Activated naive CD4-positive, alpha-beta T cell treated with anti-CD3 and anti-CD28 coated beads, Interleukin-2, amount 10 ng/mL, durations not matched to agents 7 days and 5 days (primary cell): ENCODE data around the gene MEST.
"Not testable (repeated sequence)": the region's sequence is repeated elsewhere in the genome, so short reads cannot be mapped to it uniquely, and the experiment has no call there.

Experiments
- CTCF ChIA-PET: fragments of 350-600 bp; sonication (Branson Sonifier 250); formaldehyde crosslinking; loops from one replicate; lab custom pipeline; 2021; ENCODE audit warnings: antibody characterized with exemption; lab: Charles Lee
- DNase-seq: peaks from one replicate; pipeline ENCODE4 v3.0.0-alpha.2; 2020
- H3K27ac Mint-ChIP-seq: one replicate; pipeline ENCODE4 v1.8.0; 2021; ENCODE audit warnings: mild to moderate bottlenecking, moderate library complexity, mixed read lengths
- H3K27me3 Mint-ChIP-seq: one replicate; pipeline ENCODE4 v1.8.0; 2021; ENCODE audit warnings: mild to moderate bottlenecking, mixed read lengths
- H3K36me3 Mint-ChIP-seq: one replicate; pipeline ENCODE4 v1.8.0; 2021; ENCODE audit warnings: mixed read lengths
- H3K4me1 Mint-ChIP-seq: one replicate; pipeline ENCODE4 v1.8.0; 2021; ENCODE audit warnings: mixed read lengths
- H3K4me3 Mint-ChIP-seq: one replicate; pipeline ENCODE4 v1.8.0; 2021; ENCODE audit warnings: mild to moderate bottlenecking, moderate library complexity, mixed read lengths
- H3K9me3 Mint-ChIP-seq: one replicate; pipeline ENCODE4 v1.8.0; 2021; ENCODE audit warnings: mixed read lengths

Gene MEST

GRCh38 chr7:130523519-130524125, 31.7 kb downstream of the MEST start:
- H3K4me3 Mint-ChIP-seq, H3K27ac Mint-ChIP-seq, DNase-seq, H3K9me3 Mint-ChIP-seq, H3K27me3 Mint-ChIP-seq, H3K4me1 Mint-ChIP-seq, CTCF ChIA-PET, H3K36me3 Mint-ChIP-seq: not testable (repeated sequence)

GRCh38 chr7:130524628-130525027, 32.7 kb downstream of the MEST start:
- no peaks in the 10 kb centered on the region for H3K4me1 Mint-ChIP-seq
- no peaks in the 10 kb centered on the region for H3K9me3 Mint-ChIP-seq
- H3K27me3 Mint-ChIP-seq, result no peaks in the 10 kb centered on the region
- no peaks in the 10 kb centered on the region for H3K36me3 Mint-ChIP-seq
- CTCF ChIA-PET, result no interaction called here
- H3K27ac Mint-ChIP-seq, result no peak overlapping the region
- no peak for DNase-seq
- no peak overlapping the region for H3K4me3 Mint-ChIP-seq

- H3K27ac Mint-ChIP-seq, H3K9me3 Mint-ChIP-seq, H3K27me3 Mint-ChIP-seq, CTCF ChIA-PET, H3K4me1 Mint-ChIP-seq, H3K4me3 Mint-ChIP-seq, DNase-seq, H3K36me3 Mint-ChIP-seq: not testable (repeated sequence)
Observed at GRCh38 chr7:130527752-130528355, 36.0 kb downstream of the MEST start.

- H3K36me3 Mint-ChIP-seq, result no peaks in the 10 kb centered on the region
- DNase-seq, result no peak
- no peaks in the 10 kb centered on the region for H3K4me1 Mint-ChIP-seq
- H3K4me3 Mint-ChIP-seq, result no peak overlapping the region
- no peak overlapping the region for H3K27ac Mint-ChIP-seq
- H3K9me3 Mint-ChIP-seq, result no peaks in the 10 kb centered on the region
- no peaks in the 10 kb centered on the region for H3K27me3 Mint-ChIP-seq
- CTCF ChIA-PET, result no interaction called here
Observed at GRCh38 chr7:130529417-130529816, 37.5 kb downstream of the MEST start.

- H3K9me3 Mint-ChIP-seq, CTCF ChIA-PET, H3K4me3 Mint-ChIP-seq, H3K4me1 Mint-ChIP-seq, H3K36me3 Mint-ChIP-seq, H3K27me3 Mint-ChIP-seq, H3K27ac Mint-ChIP-seq, DNase-seq: not testable (repeated sequence)
Observed at GRCh38 chr7:130537894-130538293, 46.0 kb downstream of the MEST start.

- peak overlapping the region; percentile 60 for H3K27ac Mint-ChIP-seq
- CTCF ChIA-PET, H3K36me3 Mint-ChIP-seq, H3K9me3 Mint-ChIP-seq, H3K4me1 Mint-ChIP-seq, DNase-seq, H3K4me3 Mint-ChIP-seq, H3K27me3 Mint-ChIP-seq: not testable (repeated sequence)
Observed at GRCh38 chr7:130541287-130541686, 49.4 kb downstream of the MEST start.

DNA sequence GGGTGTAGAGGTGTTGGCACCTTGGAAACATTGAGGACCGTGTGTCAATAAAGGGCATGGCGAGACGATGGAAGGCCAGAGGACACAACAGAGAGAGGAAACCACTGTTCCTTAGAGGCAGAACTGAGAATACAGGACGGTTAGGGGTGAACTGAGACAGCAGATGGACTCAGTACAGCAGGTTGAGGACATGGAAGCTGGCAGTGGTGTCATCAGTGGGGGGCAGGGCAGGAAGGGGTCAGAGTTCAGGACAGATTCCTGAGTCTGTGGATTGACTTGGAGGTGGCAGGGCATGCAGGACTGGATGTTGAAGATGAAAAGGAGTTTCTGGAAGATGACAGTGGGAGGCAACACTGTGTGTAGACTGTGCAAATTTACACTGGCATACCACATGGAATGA, 50.4 kb downstream of the MEST start:
- CTCF ChIA-PET, H3K4me3 Mint-ChIP-seq, H3K36me3 Mint-ChIP-seq, H3K27me3 Mint-ChIP-seq, H3K27ac Mint-ChIP-seq, H3K4me1 Mint-ChIP-seq, DNase-seq, H3K9me3 Mint-ChIP-seq: not testable (repeated sequence)

DNA sequence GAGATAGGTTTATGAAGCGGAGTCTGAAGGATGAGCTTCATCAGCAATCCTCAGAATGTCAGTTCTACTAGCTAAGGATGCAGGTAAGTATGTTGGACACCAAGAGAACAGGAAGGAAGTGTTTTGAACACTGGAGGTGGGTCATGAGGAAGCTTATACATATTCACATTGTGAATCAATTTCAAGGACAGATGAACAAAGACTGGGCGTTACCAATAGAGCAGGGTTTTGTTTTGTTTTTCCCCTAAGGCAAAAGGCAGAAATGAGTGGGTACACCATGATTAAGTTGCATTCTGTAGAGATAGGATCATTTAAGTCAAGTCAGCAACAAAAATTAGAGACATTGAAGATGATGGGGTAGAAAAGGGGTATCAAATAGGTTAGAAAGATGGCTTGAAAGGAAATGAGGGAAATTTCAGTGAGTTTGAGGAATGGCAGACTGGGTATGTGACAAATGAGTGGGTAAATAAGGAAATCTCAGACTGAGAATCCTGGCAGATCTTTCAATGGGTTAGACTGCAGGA, 51.7 kb downstream of the MEST start:
- no peak for DNase-seq
- Mint-ChIP-seq H3K4me3 (no peak overlapping the region), H3K9me3 (no peaks in the 10 kb centered on the region), H3K4me1 (no peaks in the 10 kb centered on the region), H3K27me3 (no peaks in the 10 kb centered on the region), H3K36me3 (no peaks in the 10 kb centered on the region), H3K27ac (no peak overlapping the region)
- CTCF ChIA-PET, result no interaction called here

GRCh38 chr7:130544356-130544755, 52.5 kb downstream of the MEST start:
- Mint-ChIP-seq H3K36me3 (no peaks in the 10 kb centered on the region), H3K4me3 (no peak overlapping the region), H3K9me3 (no peaks in the 10 kb centered on the region), H3K27ac (no peak overlapping the region), H3K4me1 (no peaks in the 10 kb centered on the region), H3K27me3 (no peaks in the 10 kb centered on the region)
- CTCF ChIA-PET, result no interaction called here
- DNase-seq, result no peak

DNA sequence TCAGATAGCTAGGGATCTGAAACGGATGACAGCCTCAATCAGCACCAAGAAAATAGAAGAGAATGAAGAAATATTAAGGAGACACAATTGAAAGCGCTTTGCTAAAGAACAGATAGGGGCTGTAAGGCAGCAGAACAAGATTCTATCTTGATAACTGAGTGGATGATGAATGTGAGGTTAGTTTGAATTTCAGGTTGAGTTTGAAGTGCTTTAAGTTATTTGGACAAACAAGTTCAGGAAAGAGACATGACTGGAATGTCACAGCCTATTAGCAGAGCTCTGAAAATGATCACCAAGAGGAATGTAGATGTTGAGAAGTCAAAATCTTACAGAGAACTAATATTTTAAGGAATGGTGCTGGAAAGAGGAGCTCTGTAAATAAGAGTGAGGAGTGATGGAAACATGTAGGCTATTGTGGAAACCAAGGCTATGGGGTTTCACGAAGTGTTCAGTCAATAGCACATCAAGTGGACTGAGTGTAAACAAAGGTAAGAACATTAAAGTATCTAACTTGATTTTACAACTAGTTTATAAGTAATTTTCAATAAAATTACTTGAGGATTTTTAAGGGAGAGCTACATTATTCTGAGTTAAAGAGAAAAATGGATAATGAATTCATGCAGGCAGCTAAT, 61.6 kb downstream of the MEST start:
- Mint-ChIP-seq H3K4me3 (no peak overlapping the region), H3K9me3 (no peaks in the 10 kb centered on the region), H3K36me3 (no peaks in the 10 kb centered on the region), H3K27me3 (no peaks in the 10 kb centered on the region), H3K27ac (no peak overlapping the region), H3K4me1 (no peaks in the 10 kb centered on the region)
- CTCF ChIA-PET, result interaction anchor here (0.6 kb wide), 1 partner anchor 1560 kb away, joined by 4 read pairs; no protein-coding TSS in a partner anchor
- DNase-seq, result no peak

DNA sequence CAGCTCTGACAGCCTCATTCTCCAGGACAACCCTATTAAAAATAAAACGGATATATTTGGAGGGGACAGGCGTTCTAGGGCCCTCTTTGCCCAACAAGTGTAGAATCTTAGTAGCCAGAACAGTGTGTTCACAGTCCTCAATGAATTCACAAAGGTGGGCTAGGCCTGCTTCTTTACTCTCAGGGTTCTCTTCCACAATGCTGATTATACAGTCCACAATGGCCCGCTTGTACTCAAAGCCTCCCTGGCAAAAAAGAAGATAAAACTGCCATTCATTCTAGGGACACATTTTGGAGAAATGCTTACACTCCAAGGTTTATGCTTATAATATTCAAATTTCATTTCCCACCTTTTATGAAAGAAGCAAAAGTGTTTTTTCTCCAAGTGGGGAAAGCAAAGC, 62.6 kb downstream of the MEST start:
- Mint-ChIP-seq H3K27me3 (no peaks in the 10 kb centered on the region), H3K4me1 (no peaks in the 10 kb centered on the region), H3K9me3 (no peaks in the 10 kb centered on the region), H3K4me3 (no peak overlapping the region), H3K36me3 (no peaks in the 10 kb centered on the region), H3K27ac (no peak overlapping the region)
- no peak for DNase-seq
- CTCF ChIA-PET, result interaction anchor here (0.6 kb wide), 1 partner anchor 1561 kb away, joined by 4 read pairs; no protein-coding TSS in a partner anchor
